Right atrium auricular region (tissue), 2 donors: ENCODE results near the gene PFN1. TPM values are rescaled to one million over a fixed set of nuclear protein-coding genes. Genes with fewer than 3 reads are reported as not detected.

Experiments used
- DNase-seq: peaks from one replicate; pipeline ENCODE4 v3.0.0-alpha.2; 2019; ENCODE audit warnings: low spot score
- H3K27ac ChIP-seq, 2 donors: fragments of 200-600 bp; sonication (generic); 1 replicate in 1 of 2; 2 replicates in 1 of 2; pipeline ENCODE4 v1.5.1; 2016 to 2019
- H3K27me3 ChIP-seq, 2 donors: fragments of 200-600 bp; sonication (generic); one replicate each; pipeline versions ENCODE4 v1.5.1 to v1.6.0; 2017 to 2019
- H3K36me3 ChIP-seq: fragments of 200-600 bp; sonication (generic); one replicate; pipeline ENCODE4 v1.5.1; 2016
- H3K4me1 ChIP-seq, 2 donors: fragments of 200-600 bp; sonication (generic); one replicate each; pipeline versions ENCODE4 v1.5.1 to v1.6.0; 2017 to 2019
- H3K4me3 ChIP-seq, 2 donors: fragments of 200-600 bp; sonication (generic); 1 replicate in 1 of 2; 2 replicates in 1 of 2; pipeline ENCODE4 v1.5.1; 2017 to 2019; ENCODE audit warnings: mild to moderate bottlenecking in 1 of 2, moderate library complexity in 1 of 2
- H3K9me3 ChIP-seq, 2 donors: fragments of 200-600 bp; sonication (generic); one replicate each; pipeline ENCODE4 v1.5.1; 2019
- total RNA-seq, 2 donors: library from RNA; depleted of rRNA; stranded (reverse); fragments of >200 nt; gene quantifications; one replicate each; pipeline ENCODE4 v1.1.0, GENCODE V29; 2016
- TF ChIP-seq, protein P1 (sequence below), 2 donors: fragments of 200-600 bp; sonication (generic); IDR thresholded peaks; one replicate each; pipeline ENCODE4 v1.5.1; 2019; ENCODE audit warnings: antibody characterized with exemption in 2 of 2

Gene PFN1
- total RNA-seq, 2 donors from 2014 or later, result 218 to 425 TPM

DNA sequence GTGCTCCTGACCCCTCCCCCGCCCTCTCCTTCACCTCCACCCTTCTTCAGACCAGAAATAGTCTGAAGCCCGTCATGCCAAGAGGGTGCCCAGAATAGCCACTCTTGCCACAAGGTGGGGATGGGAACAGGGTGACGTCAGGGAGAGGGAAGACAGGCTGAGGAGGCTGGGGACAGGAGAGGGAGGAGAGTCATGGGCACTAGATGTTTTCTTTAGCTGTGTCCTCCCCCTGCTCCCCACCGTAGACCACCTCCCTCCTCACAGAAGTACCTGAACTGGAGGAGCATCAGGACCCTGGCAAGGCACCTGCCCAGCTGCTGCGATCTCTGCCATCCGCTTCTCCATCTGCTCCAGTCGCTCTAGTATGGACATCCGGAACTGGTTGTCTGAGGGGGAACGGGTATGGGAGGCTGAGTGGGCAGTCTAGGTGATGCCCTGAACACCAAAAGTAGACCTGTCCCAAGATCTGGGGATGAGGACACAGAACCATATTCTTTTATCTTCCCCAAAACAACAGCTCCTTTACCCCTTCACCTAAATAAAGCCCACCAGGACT is 25.9 kb upstream of the PFN1 start:
- no peaks in the 10 kb centered on the region for H3K9me3 ChIP-seq
- peaks cover 0 to 32% of the 10 kb centered on the region in 2 donors for H3K4me1 ChIP-seq
- DNase-seq, result no peak
- H3K36me3 ChIP-seq, result peaks cover 75% of the 10 kb centered on the region
- H3K27ac ChIP-seq, result peak overlapping the region; percentile 63 to 71
- TF ChIP-seq, protein P1, sequence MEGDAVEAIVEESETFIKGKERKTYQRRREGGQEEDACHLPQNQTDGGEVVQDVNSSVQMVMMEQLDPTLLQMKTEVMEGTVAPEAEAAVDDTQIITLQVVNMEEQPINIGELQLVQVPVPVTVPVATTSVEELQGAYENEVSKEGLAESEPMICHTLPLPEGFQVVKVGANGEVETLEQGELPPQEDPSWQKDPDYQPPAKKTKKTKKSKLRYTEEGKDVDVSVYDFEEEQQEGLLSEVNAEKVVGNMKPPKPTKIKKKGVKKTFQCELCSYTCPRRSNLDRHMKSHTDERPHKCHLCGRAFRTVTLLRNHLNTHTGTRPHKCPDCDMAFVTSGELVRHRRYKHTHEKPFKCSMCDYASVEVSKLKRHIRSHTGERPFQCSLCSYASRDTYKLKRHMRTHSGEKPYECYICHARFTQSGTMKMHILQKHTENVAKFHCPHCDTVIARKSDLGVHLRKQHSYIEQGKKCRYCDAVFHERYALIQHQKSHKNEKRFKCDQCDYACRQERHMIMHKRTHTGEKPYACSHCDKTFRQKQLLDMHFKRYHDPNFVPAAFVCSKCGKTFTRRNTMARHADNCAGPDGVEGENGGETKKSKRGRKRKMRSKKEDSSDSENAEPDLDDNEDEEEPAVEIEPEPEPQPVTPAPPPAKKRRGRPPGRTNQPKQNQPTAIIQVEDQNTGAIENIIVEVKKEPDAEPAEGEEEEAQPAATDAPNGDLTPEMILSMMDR (IDR thresholded peaks at IDR 0.05), result no peak
- H3K27me3 ChIP-seq, result no peaks in the 10 kb centered on the region
- no peak overlapping the region for H3K4me3 ChIP-seq

DNA sequence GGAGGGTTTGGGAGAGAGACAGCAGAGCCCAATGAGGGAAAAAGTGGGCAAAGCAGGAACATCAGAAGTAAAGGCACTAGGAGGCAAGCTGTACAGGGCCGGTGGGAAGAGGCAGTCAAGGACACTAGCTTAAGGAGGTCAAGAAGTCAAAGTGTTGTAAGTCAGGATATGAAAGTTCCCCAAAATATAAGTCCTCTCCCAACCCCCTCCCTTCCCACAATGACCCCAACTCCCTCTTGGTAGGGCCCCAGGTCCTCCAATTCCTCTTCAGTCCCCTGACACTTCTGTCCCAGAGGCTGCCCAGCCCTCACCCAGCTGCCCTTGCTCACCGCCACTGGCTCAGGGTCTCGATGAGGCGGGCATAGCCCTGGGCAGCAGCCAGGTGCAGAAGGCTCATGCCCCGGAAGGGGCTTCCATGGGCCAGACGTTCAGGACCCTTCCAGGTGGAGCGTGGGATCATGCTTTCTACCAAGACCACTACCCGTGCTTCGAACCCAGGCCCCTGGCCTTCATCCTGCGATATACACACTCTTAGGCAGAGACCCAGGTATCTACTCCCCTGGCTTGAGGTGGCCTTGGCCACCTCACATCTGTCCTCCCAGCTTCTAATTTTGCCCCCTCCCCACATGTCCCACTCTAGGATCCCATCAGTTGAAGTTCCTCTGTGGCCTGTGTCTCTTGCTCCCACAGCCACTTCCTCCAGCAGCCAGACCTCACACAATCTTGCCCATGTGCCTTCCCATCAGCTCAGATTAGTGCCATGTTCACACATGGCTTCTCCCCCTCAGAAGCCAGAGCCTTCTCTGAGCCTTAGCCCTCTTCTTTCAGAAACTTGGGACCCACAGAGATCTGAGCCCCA is 25.2 kb upstream of the PFN1 start:
- Histone ChIP-seq H3K4me1 (peaks cover 0 to 39% of the 10 kb centered on the region in 2 donors), H3K9me3 (no peaks in the 10 kb centered on the region), H3K27ac (peak overlapping the region; percentile 49 to 71), H3K27me3 (no peaks in the 10 kb centered on the region), H3K36me3 (peaks cover 68% of the 10 kb centered on the region), H3K4me3 (no peak overlapping the region)
- DNase-seq, result no peak
- TF ChIP-seq, protein P1 (IDR thresholded peaks at IDR 0.05), result no peak

DNA sequence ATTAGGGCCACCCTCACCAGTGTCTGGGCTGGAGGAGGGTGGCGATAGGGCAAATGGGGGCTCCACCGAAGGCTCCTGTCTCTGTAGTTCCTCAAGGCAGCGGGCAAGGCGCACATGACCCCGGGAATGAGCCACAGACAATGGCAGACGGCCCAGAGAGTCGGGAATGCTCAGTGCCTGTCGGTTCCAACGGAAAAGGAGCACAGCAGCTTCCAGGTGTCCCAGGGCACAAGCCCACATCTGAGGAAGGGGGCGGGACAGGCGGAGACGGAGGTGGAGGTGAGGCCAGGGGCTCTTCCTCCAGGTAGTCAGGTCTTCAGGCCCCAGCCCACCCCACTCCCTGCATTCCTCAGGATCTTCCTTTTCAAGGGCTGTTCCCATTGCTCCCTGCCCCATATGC is 24.4 kb upstream of the PFN1 start:
- peak overlapping the region; percentile 49 to 71 for H3K27ac ChIP-seq
- H3K4me1 ChIP-seq, result peaks cover 0 to 46% of the 10 kb centered on the region in 2 donors
- H3K9me3 ChIP-seq, result no peaks in the 10 kb centered on the region
- peaks cover 60% of the 10 kb centered on the region for H3K36me3 ChIP-seq
- H3K27me3 ChIP-seq, result no peaks in the 10 kb centered on the region
- TF ChIP-seq, protein P1 (IDR thresholded peaks at IDR 0.05), result no peak
- no peak overlapping the region for H3K4me3 ChIP-seq
- DNase-seq, result no peak

DNA sequence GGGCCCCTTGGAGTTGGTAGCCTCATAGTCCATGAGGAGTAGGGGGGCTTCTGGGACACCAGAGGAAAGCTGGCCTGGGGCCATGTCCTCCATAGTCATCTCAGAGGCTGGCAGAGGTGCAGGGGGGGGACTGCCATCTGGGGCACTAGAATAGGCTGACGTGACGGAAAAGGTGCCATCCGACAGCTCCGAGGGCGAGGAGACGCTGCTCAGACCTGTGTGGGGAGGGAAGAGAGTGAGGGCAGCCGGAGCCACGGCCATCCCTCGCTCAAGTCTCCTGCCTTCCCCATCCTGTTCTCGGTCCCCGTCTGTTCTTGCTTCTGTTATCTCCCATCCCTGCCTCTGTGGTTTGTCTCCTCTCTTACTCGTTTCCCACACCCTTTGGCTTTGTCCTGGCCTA is 24.0 kb upstream of the PFN1 start:
- peaks cover 0 to 46% of the 10 kb centered on the region in 2 donors for H3K4me1 ChIP-seq
- H3K27ac ChIP-seq, result peak overlapping the region; percentile 51 to 71
- no peak for DNase-seq

DNA sequence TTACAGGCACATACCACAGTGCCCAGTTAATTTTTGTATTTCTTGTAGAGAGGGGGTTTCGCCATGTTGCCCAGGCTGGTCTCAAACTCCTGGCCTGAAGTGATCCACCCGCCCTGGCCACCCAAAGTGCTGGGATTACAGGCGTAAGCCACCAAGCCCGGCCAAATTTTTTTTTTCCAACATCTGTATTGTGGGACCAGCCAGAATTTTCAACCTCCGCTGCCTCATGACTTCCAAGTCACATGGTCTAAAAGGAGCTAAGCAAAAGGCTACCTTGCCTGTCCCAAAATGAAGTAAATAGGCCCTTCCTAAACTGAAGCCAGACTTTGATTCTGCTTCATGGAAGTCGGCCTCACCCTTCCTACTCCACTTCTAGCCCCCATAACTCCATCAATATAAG is 23.5 kb upstream of the PFN1 start:
- H3K27ac ChIP-seq, result peak overlapping the region; percentile 51 to 71
- peaks cover 51% of the 10 kb centered on the region for H3K36me3 ChIP-seq
- DNase-seq, result no peak
- no peaks in the 10 kb centered on the region for H3K9me3 ChIP-seq
- TF ChIP-seq, protein P1 (IDR thresholded peaks at IDR 0.05), result no peak
- H3K27me3 ChIP-seq, result no peaks in the 10 kb centered on the region
- H3K4me3 ChIP-seq, result no peak overlapping the region
- peaks cover 0 to 46% of the 10 kb centered on the region in 2 donors for H3K4me1 ChIP-seq

More for the DNA sequence above, 24.0 kb upstream of the PFN1 start:
- H3K4me3 ChIP-seq, result no peak overlapping the region
- H3K9me3 ChIP-seq, result no peaks in the 10 kb centered on the region
- TF ChIP-seq, protein P1 (IDR thresholded peaks at IDR 0.05), result no peak
- H3K27me3 ChIP-seq, result no peaks in the 10 kb centered on the region
- peaks cover 56% of the 10 kb centered on the region for H3K36me3 ChIP-seq
